Measurements from ENCODE around the gene USP6NL. TPM values are rescaled to one million over a fixed set of nuclear protein-coding genes. Genes with fewer than 3 reads are reported as not detected.

The USP6NL gene
- total and polyA plus RNA-seq, 9 of the 15 experiments (the other 6 are each of a cell fraction or from before 2014, with no cell fraction given), result 3.2 to 26.6 (median 19.8) TPM

GRCh38 chr10:11499425-11500071 lies 111.9 kb downstream of the USP6NL start (continued):
- TF ChIP-seq MGA (IDR thresholded peaks at IDR 0.05), result no peak; the same call in 1 of the 2 replicates
- no peak for TF ChIP-seq NFXL1 (CRISPR knock-in tag; IDR thresholded peaks at IDR 0.05)
- TF ChIP-seq ZNF717 (CRISPR knock-in tag; IDR thresholded peaks at IDR 0.05), result no peak
- TF ChIP-seq GTF2A2 (tag; IDR thresholded peaks at IDR 0.05), result no peak
- no peak for TF ChIP-seq POLR2B (IDR thresholded peaks at IDR 0.05; ENCODE audit: low read depth, partially characterized antibody)
- TF ChIP-seq FOXK1 (CRISPR knock-in tag; IDR thresholded peaks at IDR 0.05; ENCODE audit: borderline replicate concordance), result no peak
- peak in 1 of 2 experiments; percentile 86; a peak in 2 of 4 replicates for TF ChIP-seq HDAC1 (IDR thresholded peaks at IDR 0.05)
- TF ChIP-seq ZNF668 (CRISPR knock-in tag; IDR thresholded peaks at IDR 0.05), result no peak
- peak; percentile 71; the same call in 1 of the 2 replicates for TF ChIP-seq DMBX1 (CRISPR knock-in tag; IDR thresholded peaks at IDR 0.05; ENCODE audit: borderline replicate concordance)
- TF ChIP-seq, protein P1, sequence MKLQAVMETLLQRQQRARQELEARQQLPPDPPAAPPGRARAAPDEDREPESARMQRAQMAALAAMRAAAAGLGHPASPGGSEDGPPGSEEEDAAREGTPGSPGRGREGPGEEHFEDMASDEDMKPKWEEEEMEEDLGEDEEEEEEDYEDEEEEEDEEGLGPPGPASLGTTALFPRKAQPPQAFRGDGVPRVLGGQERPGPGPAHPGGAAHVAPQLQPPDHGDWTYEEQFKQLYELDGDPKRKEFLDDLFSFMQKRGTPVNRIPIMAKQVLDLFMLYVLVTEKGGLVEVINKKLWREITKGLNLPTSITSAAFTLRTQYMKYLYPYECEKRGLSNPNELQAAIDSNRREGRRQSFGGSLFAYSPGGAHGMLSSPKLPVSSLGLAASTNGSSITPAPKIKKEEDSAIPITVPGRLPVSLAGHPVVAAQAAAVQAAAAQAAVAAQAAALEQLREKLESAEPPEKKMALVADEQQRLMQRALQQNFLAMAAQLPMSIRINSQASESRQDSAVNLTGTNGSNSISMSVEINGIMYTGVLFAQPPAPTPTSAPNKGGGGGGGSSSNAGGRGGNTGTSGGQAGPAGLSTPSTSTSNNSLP (IDR thresholded peaks at IDR 0.05; ENCODE audit: borderline replicate concordance, low read depth, low read length), result peak; percentile 70; the same call in 1 of the 2 replicates
- no peak for TF ChIP-seq NR1H2 (CRISPR knock-in tag; IDR thresholded peaks at IDR 0.05)
- peak; percentile 83 for TF ChIP-seq LCOR (CRISPR knock-in tag; IDR thresholded peaks at IDR 0.05)
- TF ChIP-seq HMG20B (CRISPR knock-in tag; IDR thresholded peaks at IDR 0.05), result no peak
- TF ChIP-seq NFIC (IDR thresholded peaks at IDR 0.05), result peak; percentile 99
- no peak for TF ChIP-seq MCM5 (IDR thresholded peaks at IDR 0.05; ENCODE audit: low read depth)
- no peak for TF ChIP-seq RBM34 (IDR thresholded peaks at IDR 0.05; ENCODE audit: borderline replicate concordance, insufficient read depth, low read length)
- no peak for TF ChIP-seq ZNF444 (CRISPR knock-in tag; IDR thresholded peaks at IDR 0.05)
